Middle frontal gyrus (tissue), 1 donor: ENCODE measurements around the gene NOS2.

Experiments used
- DNase-seq: peaks from one replicate; pipeline ENCODE4 v3.0.0-alpha.2; 2015; ENCODE audit warnings: low spot score; ENCODE audit errors: extremely low spot score

NOS2 gene

DNA sequence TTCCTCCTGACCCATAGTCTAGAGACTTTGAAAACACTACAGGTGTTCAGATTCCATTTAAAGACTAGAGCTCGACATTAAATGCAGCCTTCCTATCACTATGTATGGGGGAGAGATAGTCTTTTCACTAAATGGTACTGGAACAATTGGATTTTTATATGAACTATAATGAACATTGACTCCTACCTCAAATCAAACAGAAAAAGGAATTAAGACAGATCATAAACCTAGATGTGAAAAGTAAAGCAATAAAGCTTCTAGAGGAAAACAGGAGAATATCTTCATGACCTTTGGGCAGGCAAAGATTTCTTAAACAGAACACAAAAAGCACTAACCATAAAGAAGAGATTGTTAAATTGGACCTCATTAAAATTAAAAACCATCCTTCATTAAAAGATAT lies 18.8 kb upstream of the NOS2 start:
- no peak for DNase-seq

DNA sequence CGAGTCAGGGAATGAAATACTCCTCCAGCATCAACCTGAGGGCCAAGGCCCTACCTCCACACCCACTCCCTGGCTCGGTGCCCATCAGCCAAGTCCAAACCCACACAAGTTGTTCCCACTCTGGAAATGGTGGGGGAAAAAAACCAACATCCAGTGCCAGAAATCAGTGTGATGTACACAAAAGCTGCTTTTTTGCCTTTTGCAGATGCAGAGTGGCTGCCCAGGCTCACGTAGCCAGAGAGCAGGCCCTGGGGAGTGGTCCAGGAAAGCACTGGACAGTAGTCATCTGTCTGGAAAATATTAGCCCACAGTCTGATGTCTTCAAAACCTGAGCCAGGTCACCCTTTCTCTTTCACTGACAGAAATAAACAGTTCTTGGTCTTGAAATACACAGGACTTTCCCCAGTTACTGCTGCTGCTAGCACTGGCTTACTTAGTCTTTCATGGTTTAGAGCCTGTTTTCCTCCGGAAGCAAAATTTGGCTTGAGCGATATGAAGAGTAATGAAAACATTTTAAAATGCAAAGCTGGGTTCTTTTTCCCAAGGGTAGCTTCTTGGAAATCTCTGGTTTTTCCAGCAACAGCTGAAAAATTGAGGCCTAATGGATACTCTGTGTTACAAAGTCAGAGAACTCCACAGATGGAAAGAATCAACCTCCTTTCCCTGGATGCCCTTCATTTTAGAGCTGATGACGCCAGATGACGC lies 18.2 kb upstream of the NOS2 start:
- DNase-seq, result no peak

- no peak for DNase-seq
Observed at GRCh38 chr17:27817731-27818130, 17.4 kb upstream of the NOS2 start.

DNA sequence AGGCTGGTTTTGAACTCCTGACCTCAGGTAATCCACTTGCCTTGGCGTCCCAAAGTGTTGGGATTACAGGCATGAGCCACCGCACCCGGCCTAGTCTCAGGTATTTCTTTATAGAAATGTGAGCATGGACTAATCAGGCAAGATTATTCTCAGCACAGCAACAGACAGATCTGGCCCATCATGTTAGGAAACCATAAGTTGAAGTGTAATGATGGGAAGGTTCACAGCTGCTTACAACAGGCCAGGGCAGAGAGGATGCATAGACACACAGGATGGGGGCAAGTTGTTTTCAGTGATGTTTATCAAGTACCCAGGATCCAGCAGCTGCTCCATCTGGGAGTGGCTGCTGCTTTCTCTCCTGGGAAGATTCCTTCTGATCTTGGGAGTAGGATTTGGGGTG lies 16.6 kb upstream of the NOS2 start:
- no peak for DNase-seq

DNA sequence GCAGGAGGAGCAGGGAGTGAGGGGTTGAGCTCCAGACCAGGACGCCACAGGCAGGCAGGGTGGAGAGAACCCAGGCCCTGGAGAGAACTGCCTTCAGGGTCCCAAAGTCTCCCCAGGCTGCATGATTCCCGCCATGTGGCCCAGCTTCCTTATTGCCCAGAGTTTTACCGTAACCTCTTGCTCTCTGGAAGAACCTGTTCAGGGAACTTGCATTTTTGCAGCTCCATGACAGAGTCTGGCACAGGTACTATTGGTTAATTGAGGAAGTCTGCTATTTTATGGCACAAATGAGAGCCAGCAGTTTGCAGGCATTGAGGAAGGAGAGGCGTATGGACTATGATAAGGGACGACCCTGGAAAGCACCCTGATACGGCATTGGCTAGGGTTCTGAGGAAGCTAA lies 11.6 kb upstream of the NOS2 start:
- DNase-seq, result no peak

- DNase-seq, result no peak
Observed at GRCh38 chr17:27810902-27811557, 10.7 kb upstream of the NOS2 start.

DNA sequence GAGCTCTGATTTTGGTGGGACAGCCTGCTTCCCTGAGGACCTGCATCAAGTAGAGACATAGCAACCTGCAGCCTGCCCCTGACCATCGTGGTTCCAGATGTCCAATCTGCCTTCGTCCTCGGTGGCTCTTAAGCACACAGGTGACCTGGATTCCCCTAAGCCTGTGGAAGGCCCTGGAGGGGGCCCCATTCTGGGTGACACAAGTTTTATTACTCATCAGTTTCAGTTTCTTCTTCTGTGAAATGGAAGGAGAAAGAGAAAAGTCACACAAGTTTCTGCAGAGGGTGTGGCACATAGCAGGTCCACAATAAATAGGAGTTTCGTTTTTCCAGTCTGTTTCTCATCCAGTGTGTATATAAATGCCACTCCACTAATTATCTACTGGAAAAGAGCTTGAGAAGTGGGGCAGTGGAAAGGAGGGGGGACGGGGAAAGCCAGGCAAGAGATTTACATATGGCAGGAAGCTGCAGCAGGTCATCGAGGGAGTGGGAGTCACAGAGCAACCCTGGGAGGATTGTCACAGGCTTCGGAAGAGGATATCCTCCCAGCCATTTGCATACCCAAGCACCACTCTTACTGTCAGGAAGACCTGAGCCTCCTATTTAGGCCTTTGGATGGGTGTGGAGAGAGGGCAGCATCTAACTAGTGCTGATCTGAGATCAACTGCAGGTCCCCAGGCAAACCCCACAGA lies 10.0 kb upstream of the NOS2 start:
- DNase-seq, result no peak

GRCh38 chr17:27809555-27809954 lies 9.2 kb upstream of the NOS2 start:
- DNase-seq, result no peak

GRCh38 chr17:27808628-27809027 lies 8.3 kb upstream of the NOS2 start:
- DNase-seq, result no peak

- no peak for DNase-seq
Observed at GRCh38 chr17:27807567-27808470, 7.5 kb upstream of the NOS2 start.

GRCh38 chr17:27805520-27806146 lies 5.3 kb upstream of the NOS2 start:
- DNase-seq, result peak; percentile 80

GRCh38 chr17:27804113-27804512 lies 3.8 kb upstream of the NOS2 start:
- DNase-seq, result no peak

DNA sequence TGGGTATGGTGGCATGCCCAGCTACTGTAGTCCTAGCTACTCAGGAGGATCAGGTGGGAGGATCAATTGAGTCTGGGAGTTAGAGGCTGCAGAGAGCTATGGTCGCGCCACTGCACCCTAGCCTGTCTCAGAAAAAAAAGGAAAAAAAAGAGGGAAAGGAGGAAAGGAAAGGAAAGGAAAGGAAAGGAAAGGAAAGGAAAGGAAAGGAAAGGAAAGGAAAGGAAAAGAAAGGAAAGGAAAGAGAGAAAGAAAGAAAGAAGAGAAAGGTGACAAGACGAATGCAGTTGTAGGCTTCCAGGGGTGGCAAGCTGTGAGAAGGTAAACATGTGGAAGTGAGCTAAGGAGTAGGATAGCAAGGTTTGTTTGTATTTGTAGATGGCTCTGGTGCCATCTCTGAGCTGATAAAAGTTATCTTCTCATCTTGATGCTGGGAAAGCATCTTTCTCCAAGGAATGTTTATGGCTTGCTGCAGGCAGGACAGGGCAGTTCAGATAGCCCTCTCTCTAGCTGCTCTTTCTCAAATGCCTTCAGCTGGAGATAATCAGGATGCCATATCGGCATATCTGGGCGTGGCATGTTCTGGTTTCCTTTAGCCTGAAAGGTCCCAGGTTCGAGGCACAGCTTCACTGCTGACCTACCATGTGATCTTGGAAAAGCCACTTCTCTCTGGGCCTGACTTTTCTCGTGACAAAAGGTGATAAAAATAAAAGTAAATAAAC lies 2.8 kb upstream of the NOS2 start:
- no peak for DNase-seq

DNA sequence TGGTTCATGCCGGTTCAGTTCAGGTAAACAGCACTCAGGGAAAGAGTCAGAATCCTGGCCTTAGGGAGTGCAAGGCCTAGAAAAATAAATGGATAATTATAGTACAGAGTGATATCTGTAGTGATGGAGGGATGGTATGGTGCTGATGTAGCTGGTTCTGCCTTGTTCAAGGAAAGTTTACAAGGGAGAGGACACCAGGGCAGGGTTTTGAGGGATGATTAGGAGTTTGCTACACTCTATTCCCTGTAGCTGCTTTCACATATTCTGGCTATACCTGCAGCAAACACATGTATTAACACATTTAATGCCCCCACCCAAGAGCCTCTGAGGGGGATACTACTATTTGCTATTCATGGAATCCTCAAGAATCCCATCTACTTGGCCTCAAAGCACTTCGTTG lies 1.7 kb upstream of the NOS2 start:
- DNase-seq, result no peak

GRCh38 chr17:27798376-27798775 lies 2.0 kb downstream of the NOS2 start:
- DNase-seq, result no peak

GRCh38 chr17:27797390-27798091 lies 2.8 kb downstream of the NOS2 start:
- DNase-seq, result no peak

- no peak for DNase-seq
Observed at GRCh38 chr17:27793906-27794569, 6.3 kb downstream of the NOS2 start.

GRCh38 chr17:27793168-27793905 lies 7.0 kb downstream of the NOS2 start:
- no peak for DNase-seq

DNA sequence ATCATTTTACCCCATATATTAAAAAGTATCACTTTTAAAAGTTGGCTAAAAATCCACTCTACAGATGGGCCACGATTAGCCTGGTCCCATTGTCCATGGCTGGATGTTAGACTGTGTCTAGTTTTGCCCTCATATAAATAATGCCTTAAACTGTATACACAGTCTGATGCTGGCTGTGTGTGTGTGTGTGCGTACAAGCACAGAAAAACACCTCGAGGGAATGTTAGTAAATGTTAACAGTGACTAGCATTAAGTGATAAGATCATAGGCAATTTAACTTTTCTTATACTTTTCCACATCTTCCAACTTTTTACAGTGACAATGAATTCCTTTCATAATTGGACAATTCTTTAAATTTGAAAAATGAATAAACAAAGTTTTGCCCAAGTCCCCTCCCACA lies 8.2 kb downstream of the NOS2 start:
- DNase-seq, result no peak
